ENCODE results near the gene CHST9.

CHST9 gene

GRCh38 chr18:26865557-26865956, 319.6 kb downstream of the CHST9 start, which contains the start of gene AQP4:
TSS of gene AQP4 (minus strand) at chr18:26865707. CDS start at chr18:26865689, 18 bp downstream.
- H3K4me3 Mint-ChIP-seq: no peak within 1 kb of the TSS
- H3K4me1 Mint-ChIP-seq: no peaks in the 10 kb centered on the region
- no peak for ATAC-seq
- no peak for DNase-seq (ENCODE audit: low spot score in 2 of 2)
- H3K9me3 Mint-ChIP-seq: peaks cover 3% of the 10 kb centered on the region
- H3K27ac Mint-ChIP-seq: no peak within 1 kb of the TSS
- H3K36me3 Mint-ChIP-seq: no peaks in the 10 kb centered on the region

GRCh38 chr18:26864658-26865057, 320.4 kb downstream of the CHST9 start:
- no peak for ATAC-seq
- Mint-ChIP-seq H3K36me3 (no peaks in the 10 kb centered on the region), H3K27ac (no peak overlapping the region), H3K9me3 (no peaks in the 10 kb centered on the region), H3K4me3 (no peak overlapping the region), H3K4me1 (no peaks in the 10 kb centered on the region)
- no peak for DNase-seq (ENCODE audit: low spot score in 2 of 2)

- no peaks in the 10 kb centered on the region for H3K4me1 Mint-ChIP-seq
- no peaks in the 10 kb centered on the region for H3K36me3 Mint-ChIP-seq
- ATAC-seq (no peak), DNase-seq (ENCODE audit: low spot score in 2 of 2) (no peak)
- no peak overlapping the region for H3K4me3 Mint-ChIP-seq
- no peak overlapping the region for H3K27ac Mint-ChIP-seq
- no peaks in the 10 kb centered on the region for H3K9me3 Mint-ChIP-seq
Observed at GRCh38 chr18:26863921-26864497, 321.1 kb downstream of the CHST9 start.

- Mint-ChIP-seq H3K27ac (no peak overlapping the region), H3K4me3 (no peak overlapping the region), H3K9me3 (no peaks in the 10 kb centered on the region), H3K36me3 (no peaks in the 10 kb centered on the region), H3K4me1 (no peaks in the 10 kb centered on the region)
- no peak for DNase-seq (ENCODE audit: low spot score in 2 of 2)
- no peak for ATAC-seq
Observed at GRCh38 chr18:26863122-26863879, 321.8 kb downstream of the CHST9 start.

- no peak overlapping the region for H3K4me3 Mint-ChIP-seq
- no peak overlapping the region for H3K27ac Mint-ChIP-seq
- H3K9me3 Mint-ChIP-seq: no peaks in the 10 kb centered on the region
- H3K4me1 Mint-ChIP-seq: no peaks in the 10 kb centered on the region
- DNase-seq (ENCODE audit: low spot score in 2 of 2): no peak
- H3K36me3 Mint-ChIP-seq: no peaks in the 10 kb centered on the region
- ATAC-seq: no peak
Observed at GRCh38 chr18:26862084-26862483, 323.0 kb downstream of the CHST9 start.
